ENCODE data around the gene PODXL.

GRCh38 chr7:131483586-131483985, 72.8 kb downstream of the PODXL start:
- no peak for TF ChIP-seq POLR2A (IDR thresholded peaks at IDR 0.05)
- no peak for TF ChIP-seq POLR2AphosphoS5 (IDR thresholded peaks at IDR 0.05)
- no peak for TF ChIP-seq CTCF (IDR thresholded peaks at IDR 0.05)
- TF ChIP-seq EP300 (IDR thresholded peaks at IDR 0.05) = no peak
